Urinary bladder (tissue), 4 donors: ENCODE measurements around the gene LTBP4. TPM values are rescaled to one million over a fixed set of nuclear protein-coding genes. Genes with fewer than 3 reads are reported as not detected.
"Not testable (repeated sequence)": the region's sequence is repeated elsewhere in the genome, so short reads cannot be mapped to it uniquely, and the experiment has no call there.

Experiments used
- DNase-seq: peaks from one replicate; pipeline ENCODE4 v3.0.0-alpha.2; 2015; ENCODE audit errors: extremely low spot score
- H3K27ac ChIP-seq: one replicate; pipeline ENCODE4 v1.5.1; 2013; ENCODE audit warnings: low read depth, mild to moderate bottlenecking, moderate library complexity
- H3K36me3 ChIP-seq: one replicate; pipeline ENCODE4 v1.6.1; 2013; ENCODE audit warnings: mild to moderate bottlenecking, moderate library complexity; ENCODE audit not compliant: insufficient read depth
- H3K4me1 ChIP-seq: one replicate; pipeline ENCODE4 v1.6.1; 2013; ENCODE audit warnings: mild to moderate bottlenecking, moderate library complexity; ENCODE audit not compliant: insufficient read depth
- H3K4me3 ChIP-seq: one replicate; pipeline ENCODE4 v1.5.1; 2013; ENCODE audit warnings: low read depth, low read length
- WGBS: extraction: QIAGEN DNeasy Blood & Tissue Kit; methylation state at CpG from one replicate; pipeline ENCODE4 v1.1.7; 2013; 5-methylcytosine and 5-hydroxymethylcytosine counted together
- polyA plus RNA-seq: library from polyadenylated mRNA; stranded (reverse); fragments of 200-250 nt; gene quantifications from one replicate; pipeline ENCODE4 v1.2.3, GENCODE V29; 2013
- total RNA-seq: library from RNA; depleted of rRNA; stranded (reverse); fragments of >200 nt; gene quantifications from one replicate; pipeline ENCODE4 v1.2.3, GENCODE V29; 2014
- donor health status: healthy with polysubstance abuse.
- donor health status: healthy.

The LTBP4 gene
- total RNA-seq (305 TPM), polyA plus RNA-seq (647 TPM)

GRCh38 chr19:40601134-40601974 lies at the start of gene LTBP4:
Gene LTBP4 (plus strand): TSS chr19:40601369. CDS start chr19:40601388, 19 bp downstream.
- under 1% methylated on average over 78 of the region's 82 CpGs for WGBS
- peaks cover 2% of the 10 kb centered on the region for H3K4me1 ChIP-seq
- H3K36me3 ChIP-seq = no peaks in the 10 kb centered on the region
- peak within 1 kb of the TSS; percentile 60 for H3K4me3 ChIP-seq
- DNase-seq = no peak
- peak within 1 kb of the TSS; percentile 73 for H3K27ac ChIP-seq

GRCh38 chr19:40552848-40553247 lies 48.3 kb upstream of the LTBP4 start:
- Histone ChIP-seq H3K27ac (no peak overlapping the region), H3K4me3 (no peak overlapping the region), H3K36me3 (no peaks in the 10 kb centered on the region), H3K4me1 (no peaks in the 10 kb centered on the region)
- 95% methylated on average over 3 of the region's 3 CpGs for WGBS
- no peak for DNase-seq

GRCh38 chr19:40553885-40554857 lies 47.0 kb upstream of the LTBP4 start:
- no peak for DNase-seq
- Histone ChIP-seq H3K4me3 (no peak overlapping the region), H3K27ac (no peak overlapping the region), H3K4me1 (no peaks in the 10 kb centered on the region), H3K36me3 (no peaks in the 10 kb centered on the region)
- WGBS = 21% methylated on average over 69 of the region's 69 CpGs

GRCh38 chr19:40555978-40556689 lies 45.0 kb upstream of the LTBP4 start:
- Histone ChIP-seq H3K4me1 (no peaks in the 10 kb centered on the region), H3K27ac (no peak overlapping the region), H3K4me3 (no peak overlapping the region), H3K36me3 (no peaks in the 10 kb centered on the region)
- DNase-seq = no peak
- 83% methylated on average over 17 of the region's 17 CpGs for WGBS

- no peaks in the 10 kb centered on the region for H3K4me1 ChIP-seq
- H3K4me3 ChIP-seq = no peak overlapping the region
- no peak for DNase-seq
- H3K36me3 ChIP-seq = no peaks in the 10 kb centered on the region
- no peak overlapping the region for H3K27ac ChIP-seq
- WGBS = 86% methylated on average over 24 of the region's 24 CpGs
Measured at GRCh38 chr19:40556953-40557530, 44.1 kb upstream of the LTBP4 start.

GRCh38 chr19:40559394-40559793 lies 41.8 kb upstream of the LTBP4 start:
- H3K36me3 ChIP-seq = no peaks in the 10 kb centered on the region
- H3K4me1 ChIP-seq = no peaks in the 10 kb centered on the region
- H3K27ac ChIP-seq = no peak overlapping the region
- no peak overlapping the region for H3K4me3 ChIP-seq
- 72% methylated on average over 3 of the region's 3 CpGs for WGBS
- no peak for DNase-seq

- Histone ChIP-seq H3K36me3 (no peaks in the 10 kb centered on the region), H3K4me1 (no peaks in the 10 kb centered on the region), H3K4me3 (no peak overlapping the region), H3K27ac (no peak overlapping the region)
- DNase-seq = no peak
- 69% methylated on average over 20 of the region's 20 CpGs for WGBS
Measured at GRCh38 chr19:40560092-40560507, 41.1 kb upstream of the LTBP4 start.

- DNase-seq = no peak
- H3K4me1 ChIP-seq = no peaks in the 10 kb centered on the region
- H3K4me3 ChIP-seq = no peak overlapping the region
- WGBS = 67% methylated on average over 4 of the region's 4 CpGs
- H3K36me3 ChIP-seq = no peaks in the 10 kb centered on the region
- no peak overlapping the region for H3K27ac ChIP-seq
Measured at GRCh38 chr19:40561947-40562346, 39.2 kb upstream of the LTBP4 start.

- H3K4me3 ChIP-seq, H3K36me3 ChIP-seq, DNase-seq, H3K27ac ChIP-seq, H3K4me1 ChIP-seq: not testable (repeated sequence)
- WGBS = 95% methylated on average over 1 of the region's 1 CpG
Measured at GRCh38 chr19:40564535-40564934, 36.6 kb upstream of the LTBP4 start.

- WGBS = 73% methylated on average over 7 of the region's 7 CpGs
- DNase-seq = no peak
Measured at GRCh38 chr19:40565355-40565754, 35.8 kb upstream of the LTBP4 start.

GRCh38 chr19:40565910-40566495 lies 35.2 kb upstream of the LTBP4 start:
- no peak overlapping the region for H3K4me3 ChIP-seq
- DNase-seq = no peak
- peaks cover 2% of the 10 kb centered on the region for H3K4me1 ChIP-seq
- H3K36me3 ChIP-seq = no peaks in the 10 kb centered on the region
- no peak overlapping the region for H3K27ac ChIP-seq
- 61% methylated on average over 14 of the region's 14 CpGs for WGBS

More at GRCh38 chr19:40565355-40565754, 35.8 kb upstream of the LTBP4 start:
- Histone ChIP-seq H3K36me3 (no peaks in the 10 kb centered on the region), H3K27ac (no peak overlapping the region), H3K4me1 (peaks cover 2% of the 10 kb centered on the region), H3K4me3 (no peak overlapping the region)

- no peak overlapping the region for H3K27ac ChIP-seq
- 28% methylated on average over 20 of the region's 20 CpGs for WGBS
- no peak for DNase-seq
Measured at GRCh38 chr19:40567040-40567749, 34.0 kb upstream of the LTBP4 start.

More at GRCh38 chr19:40567040-40567749, 34.0 kb upstream of the LTBP4 start:
- Histone ChIP-seq H3K36me3 (no peaks in the 10 kb centered on the region), H3K4me1 (peaks cover 2% of the 10 kb centered on the region), H3K4me3 (peak overlapping the region; percentile 7)
